SK-N-MC (cell line): ENCODE results near the gene MVK.

Experiments
- EZH2 ChIP-seq: fragments of 200-600 bp; sonication (generic); IDR thresholded peaks from one replicate; pipeline ENCODE4 v1.6.1; 2017; ENCODE audit warnings: antibody characterized with exemption
- POLR2AphosphoS5 ChIP-seq: IDR thresholded peaks from 2 replicates; pipeline ENCODE4 v1.6.1; 2012; ENCODE audit warnings: mild to moderate bottlenecking, low read depth, low read length, borderline replicate concordance

- TF ChIP-seq EZH2 (no peak), POLR2AphosphoS5 (no peak)
These were observed 8.3 kb downstream of the MVK start for GRCh38 chr12:109581856-109582255.
